ENCODE measurements around the gene FIP1L1.
"Not testable (repeated sequence)": the region's sequence is repeated elsewhere in the genome, so short reads cannot be mapped to it uniquely, and the experiment has no call there.

FIP1L1 gene

DNA sequence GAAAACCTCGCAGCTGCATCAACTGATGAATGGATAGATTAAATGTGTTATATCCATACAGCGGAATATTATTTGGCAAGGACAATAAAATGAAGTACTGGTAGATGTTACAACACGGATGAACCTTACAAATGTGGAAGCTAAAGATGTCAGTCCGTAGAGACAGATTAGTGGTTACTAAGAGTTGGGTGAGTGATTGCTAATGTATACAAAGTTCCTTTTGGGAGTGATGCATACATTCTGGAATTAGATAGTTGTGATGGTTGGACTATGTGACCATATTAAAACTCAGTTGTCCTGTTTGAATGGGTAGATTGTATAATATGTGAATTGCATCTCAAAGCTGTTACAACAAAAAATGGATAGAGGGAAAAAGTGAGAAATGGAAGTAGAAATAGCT is 2.8 kb downstream of the FIP1L1 start:
- DNase-seq: no peak

DNA sequence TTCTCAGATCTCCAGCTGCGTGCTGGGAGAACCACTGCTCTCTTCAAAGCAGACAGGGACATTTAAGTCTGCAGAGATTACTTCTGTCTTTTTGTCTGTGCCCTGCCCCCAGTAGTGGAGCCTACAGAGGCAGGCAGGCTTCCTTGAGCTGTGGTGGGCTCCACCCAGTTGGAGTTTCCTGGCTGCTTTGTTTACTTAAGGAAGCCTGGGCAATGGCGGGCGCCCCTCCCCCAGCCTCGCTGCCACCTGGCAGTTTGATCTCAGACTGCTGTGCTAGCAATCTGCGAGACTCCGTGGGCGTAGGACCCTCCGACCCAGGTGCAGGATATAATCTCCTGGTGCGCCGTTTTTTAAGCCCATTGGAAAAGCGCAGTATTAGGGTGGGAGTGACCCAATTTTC is 32.0 kb downstream of the FIP1L1 start:
- not testable (repeated sequence) for DNase-seq

DNA sequence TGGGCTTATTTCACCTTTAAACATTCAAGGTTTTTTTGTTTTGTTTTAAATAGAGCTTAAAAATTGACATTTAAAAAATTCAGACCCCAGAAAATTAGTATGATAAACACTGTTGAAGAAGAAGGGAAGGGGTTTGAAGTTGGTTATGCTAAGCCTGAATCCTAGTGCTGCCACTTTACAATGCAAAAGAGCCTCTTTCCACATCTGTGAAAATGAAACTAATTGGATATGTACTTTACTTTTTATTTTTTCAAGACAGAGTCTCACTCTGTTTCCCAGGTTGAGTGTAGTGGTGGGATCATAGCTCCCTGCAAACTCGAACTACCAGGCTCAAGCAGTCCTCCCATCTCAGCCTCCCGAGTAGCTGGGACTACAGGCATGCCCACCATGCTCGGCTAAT is 41.8 kb downstream of the FIP1L1 start:
- no peak for DNase-seq

- no peak for DNase-seq
These were observed 44.4 kb downstream of the FIP1L1 start for GRCh38 chr4:53421791-53422190.

DNA sequence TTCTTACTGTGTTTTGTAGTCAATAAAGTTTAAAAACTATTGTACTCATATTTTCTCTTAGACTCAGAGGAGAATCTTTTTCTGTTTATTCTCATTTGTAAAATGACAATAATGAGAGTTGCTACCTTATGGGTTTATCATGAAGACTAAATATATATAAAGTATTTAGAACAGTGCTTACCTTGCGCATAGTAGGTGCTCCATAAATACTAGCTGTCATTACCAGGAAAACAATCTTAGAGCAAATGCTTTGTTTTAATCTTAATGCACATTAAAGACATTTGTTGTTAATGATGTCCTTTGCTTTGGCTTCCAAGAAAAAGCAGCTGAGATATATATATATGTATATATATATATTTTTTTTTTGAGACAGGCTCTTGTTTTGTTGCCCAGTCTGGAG is 44.9 kb downstream of the FIP1L1 start:
- no peak for DNase-seq

DNA sequence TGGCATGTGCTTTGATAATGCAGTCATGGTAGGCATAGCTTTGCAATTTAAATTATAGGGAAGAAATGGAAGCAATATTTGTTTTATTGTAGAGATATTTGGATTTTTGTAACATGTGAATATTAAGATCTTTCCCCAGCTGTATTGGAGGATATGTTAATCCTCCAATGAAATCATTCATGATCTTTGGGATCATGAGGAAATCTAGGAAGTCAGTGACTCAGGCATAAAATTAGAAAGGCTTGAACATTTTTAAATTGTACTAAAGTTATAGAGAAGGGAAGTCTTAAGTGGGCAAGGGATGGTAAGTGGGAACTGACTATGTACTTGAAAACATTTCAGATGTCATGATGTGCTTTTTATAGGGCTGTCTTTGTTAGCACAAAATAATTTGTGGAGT is 46.8 kb downstream of the FIP1L1 start:
- no peak for DNase-seq

DNA sequence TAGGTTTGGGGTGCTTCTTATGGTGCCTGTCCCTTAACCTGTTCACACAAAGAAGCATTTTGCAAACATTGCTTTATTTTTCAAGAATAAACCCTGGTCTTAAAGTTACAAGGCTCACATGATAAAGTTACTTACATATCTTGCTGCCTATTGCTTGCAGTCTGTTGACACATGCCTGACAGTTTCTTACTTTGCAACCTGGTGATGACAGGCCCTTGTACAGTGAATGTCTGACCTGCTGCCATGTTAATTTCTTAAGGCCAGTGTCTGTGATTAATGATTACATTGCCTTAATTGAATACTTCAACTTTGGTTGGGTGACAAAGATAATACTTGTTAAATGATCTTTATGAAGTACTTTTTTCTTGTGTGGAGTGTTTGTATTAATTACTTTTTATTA is 49.9 kb downstream of the FIP1L1 start:
- no peak for DNase-seq

GRCh38 chr4:53431052-53431451 is 53.6 kb downstream of the FIP1L1 start:
- DNase-seq: no peak

DNA sequence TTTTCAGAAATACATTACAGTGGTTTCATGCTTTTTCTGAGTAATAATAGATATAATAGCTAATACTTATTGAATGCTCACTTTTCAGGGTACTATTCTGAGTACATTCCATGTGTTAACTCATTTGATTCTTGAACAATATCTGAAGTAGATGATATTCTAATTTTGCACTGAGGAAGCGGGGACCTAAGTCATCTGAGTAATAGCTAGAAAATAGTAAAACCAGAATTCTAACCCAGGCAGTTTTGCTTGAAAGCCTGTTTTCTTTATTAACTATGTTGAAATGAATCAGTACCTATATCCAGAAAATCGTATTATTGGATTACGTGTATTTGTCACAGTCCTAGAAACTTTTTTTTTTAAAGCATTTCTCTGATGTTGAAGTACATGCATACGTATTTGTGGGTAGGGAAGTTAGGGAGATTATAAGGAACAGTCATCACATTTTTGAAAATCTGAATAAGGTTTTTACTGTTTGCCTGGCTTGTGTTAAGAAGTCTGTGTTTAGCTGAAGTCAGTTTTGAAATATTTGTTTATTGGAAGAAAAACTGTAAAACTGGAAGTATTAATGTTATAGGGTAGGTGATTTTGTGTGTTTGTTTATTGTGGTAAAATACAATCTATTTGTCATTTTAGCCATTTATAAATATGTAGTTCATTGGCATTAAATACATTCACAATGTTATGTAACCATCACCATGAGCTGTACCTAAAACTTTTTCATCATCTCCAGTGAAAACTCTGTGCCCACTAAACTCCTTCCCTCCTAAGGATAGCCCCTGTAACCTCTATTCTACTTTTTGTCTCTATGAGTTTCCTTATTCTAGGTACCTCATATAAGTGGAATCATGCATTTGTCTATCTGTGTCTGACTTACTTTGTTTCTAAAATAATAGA is 55.3 kb downstream of the FIP1L1 start:
- no peak for DNase-seq

GRCh38 chr4:53436251-53436650 is 58.8 kb downstream of the FIP1L1 start:
- DNase-seq: no peak

DNA sequence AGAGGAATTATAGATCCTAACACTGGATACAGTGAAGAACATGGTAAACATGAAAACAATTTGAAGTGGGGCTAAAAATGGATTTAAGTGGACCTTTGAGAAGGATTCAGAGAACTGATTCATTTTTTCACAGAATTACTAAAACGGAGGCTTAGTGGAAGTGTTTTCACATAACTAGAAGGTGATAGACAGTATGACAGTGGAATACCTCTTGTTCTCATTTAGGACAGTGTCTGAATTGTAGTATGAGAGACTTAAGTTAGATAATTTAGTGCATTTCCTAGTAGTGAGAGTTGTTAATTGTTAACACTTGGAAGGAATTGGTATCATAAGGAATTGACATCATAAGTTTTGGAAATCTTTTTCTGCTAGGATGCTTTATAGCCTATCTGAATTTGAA is 64.1 kb downstream of the FIP1L1 start:
- DNase-seq: no peak

DNA sequence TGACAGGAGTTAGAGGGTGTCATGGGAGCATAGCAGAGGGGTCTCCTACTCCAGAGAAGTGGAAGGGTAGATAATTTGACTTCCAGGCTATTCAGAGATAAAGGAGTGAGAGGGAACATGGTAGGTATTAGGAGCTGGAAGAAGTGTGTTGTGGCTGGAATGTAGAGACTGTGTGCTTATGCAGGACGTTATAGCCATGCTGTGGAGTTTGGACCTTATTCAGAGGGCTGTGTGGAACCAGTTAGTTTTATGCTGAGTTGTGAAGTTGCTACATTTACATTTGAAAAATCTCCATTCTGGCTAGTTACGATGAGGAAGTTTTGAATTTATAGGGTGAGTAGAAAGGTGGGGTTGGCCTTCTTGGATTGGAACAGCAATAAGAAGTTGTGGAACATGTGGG is 67.5 kb downstream of the FIP1L1 start:
- DNase-seq: no peak

DNA sequence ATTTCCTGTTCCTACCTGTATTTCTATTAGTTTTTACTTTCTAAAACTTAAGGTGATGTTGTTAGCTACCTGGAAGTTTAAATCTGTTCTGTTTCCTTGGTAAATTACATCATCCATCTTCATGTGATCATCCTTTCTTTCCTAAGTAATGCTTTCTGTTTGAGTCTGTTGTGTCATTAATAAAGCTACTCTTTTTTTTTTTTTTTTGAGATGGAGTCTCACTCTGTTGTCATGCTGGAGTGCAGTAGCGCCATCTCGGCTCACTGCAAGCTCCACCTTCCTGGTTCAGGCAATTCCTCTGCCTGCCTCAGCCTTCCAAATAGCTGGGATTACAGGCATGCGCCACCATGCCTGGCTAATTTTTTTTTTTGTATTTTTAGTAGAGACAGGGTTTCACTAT is 73.3 kb downstream of the FIP1L1 start:
- DNase-seq: no peak

GRCh38 chr4:53453385-53453784 is 75.9 kb downstream of the FIP1L1 start:
- no peak for DNase-seq

DNA sequence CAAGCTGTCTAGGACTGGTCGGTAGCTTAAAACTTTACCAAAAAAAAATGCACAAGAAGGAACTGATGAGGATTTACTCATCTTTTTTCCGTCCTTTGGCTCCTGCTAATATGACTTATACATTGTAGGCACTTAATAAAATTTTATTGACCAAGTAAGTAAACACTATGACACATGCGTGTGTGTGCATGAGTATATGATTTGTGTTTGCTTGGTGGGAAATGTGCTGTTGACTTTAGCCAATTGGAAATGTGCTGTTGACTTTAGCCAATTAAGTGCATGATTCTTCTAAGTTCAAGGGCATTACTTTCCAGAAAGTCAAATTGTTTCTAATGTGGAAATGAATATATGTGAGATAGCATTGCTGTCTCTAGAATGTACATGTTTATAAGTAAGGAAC is 78.3 kb downstream of the FIP1L1 start:
- no peak for DNase-seq

GRCh38 chr4:53456178-53456577 is 78.7 kb downstream of the FIP1L1 start:
- DNase-seq: no peak

- no peak for DNase-seq
These were observed 82.1 kb downstream of the FIP1L1 start for GRCh38 chr4:53459548-53459947.

DNA sequence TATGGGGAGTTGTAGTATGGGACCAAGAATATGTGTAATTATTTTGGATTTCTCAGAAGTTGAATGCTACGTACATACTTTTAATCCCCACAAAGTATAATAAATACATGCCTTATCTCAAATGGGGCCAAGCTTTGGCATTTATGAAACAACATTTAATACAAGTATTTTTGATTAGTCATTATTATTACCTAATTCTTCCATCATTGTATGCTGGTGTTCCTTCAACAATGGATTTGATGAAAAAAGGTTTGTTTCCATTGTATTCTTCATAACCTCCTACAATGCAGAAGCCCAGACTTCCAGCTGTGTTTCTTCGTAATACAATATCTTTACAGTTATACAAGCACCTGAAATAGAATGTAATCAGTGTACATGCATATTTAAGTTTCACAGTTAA is 83.8 kb downstream of the FIP1L1 start:
- no peak for DNase-seq

GRCh38 chr4:53463340-53463739 is 85.9 kb downstream of the FIP1L1 start:
- DNase-seq: no peak

- DNase-seq: no peak
These were observed 87.8 kb downstream of the FIP1L1 start for GRCh38 chr4:53465281-53465680.

GRCh38 chr4:53465891-53466290 is 88.5 kb downstream of the FIP1L1 start:
- DNase-seq: no peak

DNA sequence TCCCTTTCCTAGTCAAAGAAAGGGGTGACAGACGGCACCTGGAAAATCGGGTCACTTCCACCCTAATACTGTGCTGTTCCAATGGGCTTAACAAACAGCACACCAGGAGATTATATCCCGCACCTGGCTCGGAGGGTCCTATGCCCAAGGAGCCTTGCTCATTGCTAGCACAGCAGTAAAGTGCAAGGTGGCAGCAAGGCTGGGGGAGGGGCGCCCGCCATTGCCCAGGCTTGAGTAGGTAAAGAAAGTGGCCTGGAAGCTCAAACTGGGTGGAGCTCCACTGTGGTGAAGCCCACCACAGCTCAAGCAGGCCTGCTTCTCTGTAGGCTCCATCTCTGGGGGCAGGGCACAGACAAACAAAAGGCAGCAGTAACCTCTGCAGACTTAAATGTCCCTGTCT is 89.1 kb downstream of the FIP1L1 start:
- DNase-seq: not testable (repeated sequence)

DNA sequence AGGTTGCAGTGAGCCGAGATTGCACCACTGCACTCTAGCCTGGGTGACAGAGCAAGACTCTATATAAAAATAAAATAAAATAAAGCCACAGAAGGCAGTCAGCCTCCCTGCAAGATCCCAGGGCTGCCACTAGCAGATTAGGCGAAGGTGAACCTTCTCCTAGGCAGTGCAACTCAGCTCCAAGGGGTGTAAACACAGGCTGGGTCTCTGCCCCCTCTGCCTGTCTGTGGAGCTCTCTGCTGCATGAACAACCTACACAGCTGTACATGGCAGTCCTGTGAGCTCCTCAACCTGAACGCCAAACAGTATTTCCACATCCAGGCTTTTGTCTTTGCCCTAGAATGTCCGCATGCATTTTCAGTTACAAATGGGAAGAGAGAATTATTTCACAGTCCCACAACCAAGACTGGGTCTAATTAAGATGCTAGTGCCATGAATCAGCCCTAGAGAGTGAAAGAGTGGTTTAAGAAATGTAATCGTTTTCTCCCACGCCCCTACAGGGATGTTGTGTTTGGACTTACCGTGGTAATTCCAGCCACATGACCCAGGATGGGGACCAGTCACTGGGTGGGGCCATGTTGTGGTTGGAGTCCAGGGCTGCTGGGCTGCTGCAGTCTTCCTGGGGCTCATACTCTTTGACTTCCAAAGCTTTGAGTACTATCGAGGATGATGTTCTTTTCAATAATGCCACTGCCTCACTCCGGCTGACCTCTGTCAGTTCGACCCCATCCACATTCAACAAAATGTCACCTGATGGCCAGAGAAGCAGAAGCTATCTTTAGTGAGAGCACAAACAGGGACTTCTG is 99.0 kb downstream of the FIP1L1 start:
- DNase-seq: no peak

DNA sequence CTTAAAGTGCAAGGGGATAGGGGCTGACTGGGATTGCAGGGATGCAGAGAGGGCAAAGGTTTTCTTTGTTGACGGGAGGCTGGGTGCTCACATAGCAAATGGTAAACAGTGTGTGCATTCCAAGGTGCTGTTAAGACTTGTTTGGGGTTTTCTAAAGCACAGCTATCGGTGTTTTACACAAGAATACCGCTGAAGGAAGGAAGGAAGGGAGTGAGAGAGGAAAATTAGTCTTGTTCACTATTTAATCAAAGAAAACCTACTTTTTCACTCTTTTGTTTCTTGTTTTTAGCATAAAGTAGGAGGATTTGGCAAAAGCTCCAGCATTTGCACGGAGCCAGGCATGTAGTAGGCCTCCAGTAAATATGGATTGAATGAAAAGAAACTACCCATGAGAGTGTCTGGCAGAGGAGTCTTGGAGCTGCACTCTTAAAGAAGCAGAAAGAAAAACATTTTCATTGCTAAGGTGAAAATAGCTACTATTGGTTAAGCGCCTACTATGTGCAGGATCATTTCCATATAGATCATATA is 99.7 kb downstream of the FIP1L1 start:
- no peak for DNase-seq
